Karpas-422 (cell line): ENCODE results near the gene SERPINA3. TPM values are rescaled to one million over a fixed set of nuclear protein-coding genes. Genes with fewer than 3 reads are reported as not detected.

Experiments
- DNase-seq: peaks from one replicate; pipeline ENCODE4 v3.0.0-alpha.2; 2015
- H2AFZ ChIP-seq: fragments of 200-600 bp; sonication (generic); 2 replicates; pipeline ENCODE4 v1.6.1; 2014; ENCODE audit warnings: antibody characterized with exemption, low read length, mixed read lengths
- H3K27ac ChIP-seq: fragments of 200-600 bp; sonication (generic); 2 replicates; pipeline ENCODE4 v1.5.1; 2014; ENCODE audit warnings: mild to moderate bottlenecking, low read length, moderate library complexity
- H3K27me3 ChIP-seq: fragments of 200-600 bp; sonication (generic); 2 replicates; pipeline ENCODE4 v1.6.1; 2014; ENCODE audit warnings: low read length, mixed read lengths
- H3K36me3 ChIP-seq: fragments of 200-600 bp; sonication (generic); 2 replicates; pipeline ENCODE4 v1.6.1; 2014; ENCODE audit warnings: low read length, mixed read lengths; ENCODE audit not compliant: insufficient read depth
- H3K4me1 ChIP-seq: fragments of 200-600 bp; sonication (generic); 2 replicates; pipeline ENCODE4 v1.6.1; 2014; ENCODE audit warnings: mild to moderate bottlenecking, low read length, mixed read lengths
- H3K4me2 ChIP-seq: fragments of 200-600 bp; sonication (generic); 2 replicates; pipeline ENCODE4 v1.6.1; 2014; ENCODE audit warnings: low read length, low read depth, mild to moderate bottlenecking; ENCODE audit not compliant: poor library complexity, severe bottlenecking
- H3K4me3 ChIP-seq: fragments of 200-600 bp; sonication (generic); 2 replicates; pipeline ENCODE4 v1.5.1; 2014; ENCODE audit warnings: mild to moderate bottlenecking, antibody characterized with exemption, low read length, mixed read lengths
- H3K79me2 ChIP-seq: fragments of 200-600 bp; sonication (generic); 2 replicates; pipeline ENCODE4 v1.6.1; 2014; ENCODE audit warnings: mild to moderate bottlenecking, low read length, mixed read lengths
- H3K9ac ChIP-seq: fragments of 200-600 bp; sonication (generic); 2 replicates; pipeline ENCODE4 v1.6.0; 2014; ENCODE audit warnings: low read length
- H3K9me2 ChIP-seq: fragments of 200-600 bp; sonication (generic), shearing (Covaris generic); replicated peaks from 2 replicates; pipeline ENCODE4 v1.6.0; 2014; ENCODE audit warnings: mild to moderate bottlenecking, low read length, moderate library complexity; ENCODE audit not compliant: insufficient read depth
- H3K9me3 ChIP-seq: fragments of 300-700, 200-600 bp; sonication (generic); 2 replicates; pipeline ENCODE4 v1.6.1; 2014; ENCODE audit warnings: low read length, mixed read lengths
- H4K20me1 ChIP-seq: fragments of 200-600 bp; sonication (generic); 2 replicates; pipeline ENCODE4 v1.6.1; 2014; ENCODE audit warnings: mild to moderate bottlenecking, antibody characterized with exemption, low read length, low read depth; ENCODE audit not compliant: insufficient read depth
- total RNA-seq: library from RNA; depleted of rRNA; stranded (reverse); fragments of >200 nt; shearing (Covaris generic); gene quantifications from 2 replicates; pipeline ENCODE4 v1.2.3, GENCODE V29; 2014; ENCODE audit warnings: low replicate concordance

Gene SERPINA3
- total RNA-seq, 1 experiment from 2014 or later = not detected

DNA sequence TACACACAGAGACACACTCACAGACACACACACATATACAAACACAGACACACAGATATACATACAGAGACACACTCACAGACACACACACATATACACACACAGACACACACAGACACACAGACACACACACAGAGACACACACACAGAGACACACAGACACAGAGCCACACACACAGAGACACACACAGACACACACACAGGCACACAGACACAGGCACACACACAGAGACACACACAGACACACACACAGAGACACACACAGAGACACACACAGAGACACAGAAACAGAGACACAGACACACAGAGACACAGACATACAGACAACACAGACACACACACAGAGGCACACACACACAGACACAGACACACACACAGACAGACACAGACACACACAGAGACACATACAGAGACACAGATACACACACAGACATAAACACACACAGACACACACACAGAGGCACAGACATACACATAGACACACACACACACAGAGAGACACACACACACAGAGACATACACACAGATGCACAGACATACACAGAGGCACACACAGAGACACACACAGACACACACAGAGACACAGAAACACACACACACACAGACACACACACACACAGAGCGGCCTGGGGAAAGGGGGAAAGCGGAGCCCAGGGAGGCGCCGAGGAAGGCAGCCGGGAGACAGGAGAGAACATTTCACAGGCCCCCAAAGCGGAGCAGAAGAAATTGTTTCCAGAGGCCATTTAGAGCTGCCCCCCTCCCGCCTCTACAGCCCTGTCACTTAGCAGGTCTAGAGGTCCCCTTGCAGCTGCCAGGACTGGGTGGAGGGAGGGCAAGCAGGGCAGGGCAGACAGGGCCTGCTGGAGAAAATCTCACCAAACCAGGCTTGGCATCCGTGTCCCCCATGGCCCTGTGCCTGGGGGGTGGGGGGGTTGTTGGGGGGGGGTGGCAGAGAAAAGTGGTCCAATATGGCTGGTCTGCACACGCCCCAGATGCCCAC is 38.9 kb downstream of the SERPINA3 start:
- Histone ChIP-seq H3K4me2 (no peak overlapping the region), H4K20me1 (no peaks in the 10 kb centered on the region), H3K9me3 (peaks cover 4% of the 10 kb centered on the region; the same call in 1 of the 2 replicates), H3K27me3 (no peaks in the 10 kb centered on the region; the same call in 1 of the 2 replicates), H3K36me3 (no peaks in the 10 kb centered on the region), H3K9me2 (no peaks in the 10 kb centered on the region), H2AFZ (no peak overlapping the region), H3K79me2 (no peaks in the 10 kb centered on the region), H3K4me1 (no peaks in the 10 kb centered on the region), H3K4me3 (no peak overlapping the region), H3K27ac (no peak overlapping the region), H3K9ac (no peak overlapping the region)
- no peak for DNase-seq

DNA sequence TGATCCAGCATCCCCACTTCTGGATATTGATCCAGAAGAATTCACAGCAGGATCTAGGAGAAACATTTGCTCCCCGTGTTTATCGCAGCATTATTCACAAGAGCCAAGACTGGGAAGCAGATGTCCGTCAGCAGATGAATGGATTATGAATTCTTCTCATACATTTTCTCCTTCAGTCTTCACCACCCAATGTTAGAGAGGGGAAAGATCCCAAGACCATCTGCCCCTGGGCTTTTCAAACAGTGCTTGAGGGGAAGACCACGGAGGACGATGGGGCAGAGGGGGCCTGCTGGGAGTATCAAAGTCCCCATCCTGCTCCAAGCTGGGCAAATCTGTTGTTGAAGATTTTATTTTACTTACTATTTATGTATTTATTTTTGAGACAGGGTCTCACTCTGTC is 41.1 kb downstream of the SERPINA3 start:
- DNase-seq = no peak
- H3K9ac ChIP-seq = no peak overlapping the region
- peaks cover 4% of the 10 kb centered on the region; the same call in 1 of the 2 replicates for H3K9me3 ChIP-seq
- H4K20me1 ChIP-seq = no peaks in the 10 kb centered on the region
- no peaks in the 10 kb centered on the region for H3K4me1 ChIP-seq
- no peaks in the 10 kb centered on the region for H3K79me2 ChIP-seq
- no peak overlapping the region for H3K4me3 ChIP-seq
- no peaks in the 10 kb centered on the region for H3K9me2 ChIP-seq
- H2AFZ ChIP-seq = no peak overlapping the region
- H3K4me2 ChIP-seq = no peak overlapping the region
- H3K27me3 ChIP-seq = no peaks in the 10 kb centered on the region
- no peaks in the 10 kb centered on the region for H3K36me3 ChIP-seq
- no peak overlapping the region for H3K27ac ChIP-seq

DNA sequence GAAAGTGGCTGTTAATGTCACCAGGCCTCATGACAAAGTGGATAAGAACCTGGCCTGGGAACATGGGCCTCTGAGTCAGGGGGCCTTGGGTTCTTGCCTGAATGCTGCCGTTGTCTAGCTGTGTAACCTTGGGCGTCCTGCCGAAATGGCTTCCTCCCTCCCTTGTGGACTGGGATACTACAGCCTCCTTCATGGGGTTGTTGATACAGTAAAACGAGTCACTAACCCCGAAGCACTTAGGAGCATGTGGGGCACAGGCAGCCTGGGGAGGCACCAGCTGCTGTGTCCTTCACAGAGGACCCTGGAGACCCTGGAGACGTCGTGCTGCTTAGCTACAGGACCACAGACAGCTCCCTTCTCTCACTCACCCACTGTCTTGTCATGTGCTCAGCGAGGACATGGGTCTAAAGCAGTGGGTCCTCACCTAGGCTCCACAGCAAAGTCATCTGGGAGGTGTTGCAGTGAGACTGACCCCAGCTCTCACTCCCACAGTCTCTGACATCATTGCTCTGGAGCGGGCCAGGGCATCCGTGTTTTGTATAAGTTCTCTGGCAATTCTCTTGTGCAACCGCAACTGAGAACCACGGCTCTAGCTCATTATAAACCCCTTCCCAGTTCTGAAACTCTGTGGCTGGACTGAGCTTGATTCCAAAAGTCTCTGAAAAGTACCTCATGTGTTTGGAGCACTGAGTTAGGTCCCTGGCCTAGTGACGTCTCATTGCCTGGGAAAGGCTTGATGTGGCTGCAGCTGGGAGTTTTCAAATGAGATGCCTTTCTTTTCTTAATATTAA is 42.1 kb downstream of the SERPINA3 start:
- no peak overlapping the region for H3K4me3 ChIP-seq
- H3K27me3 ChIP-seq = no peaks in the 10 kb centered on the region
- H3K4me2 ChIP-seq = no peak overlapping the region
- no peak overlapping the region for H2AFZ ChIP-seq
- no peaks in the 10 kb centered on the region for H3K79me2 ChIP-seq
- no peaks in the 10 kb centered on the region for H3K9me2 ChIP-seq
- no peaks in the 10 kb centered on the region for H4K20me1 ChIP-seq
- DNase-seq = no peak
- no peaks in the 10 kb centered on the region; the same call in 1 of the 2 replicates for H3K9me3 ChIP-seq
- H3K4me1 ChIP-seq = no peaks in the 10 kb centered on the region
- no peak overlapping the region for H3K9ac ChIP-seq
- H3K27ac ChIP-seq = no peak overlapping the region
- H3K36me3 ChIP-seq = no peaks in the 10 kb centered on the region

DNA sequence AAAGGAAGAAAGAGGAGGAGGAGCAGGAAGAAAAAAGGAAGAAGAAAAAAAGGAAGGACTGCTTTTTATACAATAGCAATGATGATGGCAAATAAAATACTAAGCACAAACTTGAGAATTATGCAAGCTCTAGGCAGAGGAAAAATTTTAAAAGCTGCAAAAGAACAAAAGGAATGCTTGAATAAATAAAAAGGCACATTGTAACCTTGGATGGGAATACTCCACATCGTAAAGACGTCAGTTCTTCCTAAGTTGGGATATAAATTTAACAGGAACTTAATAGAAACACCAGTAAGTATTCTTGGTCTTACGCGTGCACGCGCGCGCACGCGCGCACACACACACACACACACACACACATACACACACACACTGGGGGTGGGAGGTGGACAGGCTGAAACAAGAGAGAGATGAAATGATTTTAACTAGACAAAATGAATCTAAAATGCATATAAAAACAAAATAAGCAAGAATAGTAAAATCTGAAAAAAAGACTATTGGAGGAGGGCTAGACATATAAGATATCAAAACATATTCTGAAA is 43.0 kb downstream of the SERPINA3 start:
- Histone ChIP-seq H3K27ac (no peak overlapping the region), H3K4me2 (no peak overlapping the region), H4K20me1 (no peaks in the 10 kb centered on the region), H2AFZ (no peak overlapping the region), H3K9me2 (no peaks in the 10 kb centered on the region), H3K36me3 (no peaks in the 10 kb centered on the region), H3K27me3 (no peaks in the 10 kb centered on the region), H3K9me3 (no peaks in the 10 kb centered on the region), H3K9ac (no peak overlapping the region), H3K4me3 (no peak overlapping the region), H3K4me1 (no peaks in the 10 kb centered on the region), H3K79me2 (no peaks in the 10 kb centered on the region)
- no peak for DNase-seq

DNA sequence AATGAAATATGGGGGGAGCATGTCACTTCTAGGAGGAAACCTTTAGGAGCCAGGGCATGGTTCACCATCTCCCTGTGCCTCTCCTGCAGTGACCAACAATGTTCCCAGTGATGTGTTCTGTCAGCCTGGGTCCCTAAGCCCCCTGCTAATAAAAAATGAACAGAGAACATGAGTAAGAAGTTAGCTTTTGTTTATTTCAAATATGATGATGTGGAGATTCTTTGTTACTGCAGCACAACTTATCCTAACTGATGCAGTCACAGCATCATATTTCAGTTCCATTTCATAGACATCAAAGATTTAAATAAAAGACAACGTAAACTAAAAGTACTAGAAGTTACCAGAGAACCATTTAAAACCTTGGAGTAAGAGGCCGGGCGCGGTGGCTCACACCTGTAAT is 43.9 kb downstream of the SERPINA3 start:
- H3K79me2 ChIP-seq = no peaks in the 10 kb centered on the region
- H3K27ac ChIP-seq = no peak overlapping the region
- H3K9me3 ChIP-seq = no peaks in the 10 kb centered on the region
- no peaks in the 10 kb centered on the region for H3K27me3 ChIP-seq
- H4K20me1 ChIP-seq = no peaks in the 10 kb centered on the region
- H3K9me2 ChIP-seq = no peaks in the 10 kb centered on the region
- H2AFZ ChIP-seq = no peak overlapping the region
- no peak overlapping the region for H3K4me2 ChIP-seq
- no peaks in the 10 kb centered on the region for H3K4me1 ChIP-seq
- no peak overlapping the region for H3K4me3 ChIP-seq
- H3K9ac ChIP-seq = no peak overlapping the region
- no peaks in the 10 kb centered on the region for H3K36me3 ChIP-seq
- DNase-seq = no peak

DNA sequence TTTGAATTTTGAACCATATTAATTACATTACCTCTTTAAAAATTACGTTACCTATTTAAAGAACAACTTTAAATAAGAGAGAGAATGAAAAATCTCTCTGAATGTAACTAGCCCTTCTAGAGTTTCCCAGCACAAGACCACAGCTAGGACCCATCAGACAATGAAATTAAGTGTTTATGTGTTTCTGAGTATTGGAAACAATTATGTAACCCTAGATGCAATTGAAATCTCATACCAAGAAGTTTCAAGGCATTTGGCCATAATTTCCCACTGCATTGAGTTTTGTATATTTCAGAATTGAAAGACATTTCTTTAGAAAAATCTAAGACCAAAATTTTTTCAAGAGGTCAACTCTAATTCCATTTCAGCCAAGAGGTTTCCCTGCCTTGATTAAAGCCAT is 47.1 kb downstream of the SERPINA3 start:
- H4K20me1 ChIP-seq = no peaks in the 10 kb centered on the region

DNA sequence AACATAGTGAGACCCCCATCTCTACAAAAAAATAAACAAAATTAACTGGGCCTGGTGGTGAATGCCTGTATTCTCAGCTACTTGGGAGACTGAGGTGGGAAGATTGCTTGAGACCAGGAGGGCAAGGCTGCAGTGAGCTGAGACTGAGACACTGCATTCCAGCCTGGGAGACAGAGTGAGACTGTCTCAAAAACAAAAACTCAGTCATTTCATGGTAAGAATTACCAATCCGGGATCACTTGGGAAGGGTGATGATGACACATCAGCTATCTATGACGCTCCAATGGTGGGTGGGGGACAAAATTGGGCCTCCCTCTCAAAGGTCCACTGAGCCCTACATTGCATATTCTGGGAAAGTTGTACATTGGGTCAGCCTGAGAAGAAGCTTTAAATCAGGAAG is 47.7 kb downstream of the SERPINA3 start:
- no peak overlapping the region for H3K9ac ChIP-seq
- no peaks in the 10 kb centered on the region for H3K27me3 ChIP-seq
- H3K4me2 ChIP-seq = no peak overlapping the region
- H3K9me3 ChIP-seq = no peaks in the 10 kb centered on the region
- no peak for DNase-seq
- H2AFZ ChIP-seq = no peak overlapping the region
- H3K79me2 ChIP-seq = no peaks in the 10 kb centered on the region
- no peak overlapping the region for H3K4me3 ChIP-seq
- no peaks in the 10 kb centered on the region for H3K36me3 ChIP-seq
- H3K4me1 ChIP-seq = no peaks in the 10 kb centered on the region
- no peaks in the 10 kb centered on the region for H4K20me1 ChIP-seq
- H3K27ac ChIP-seq = no peak overlapping the region
- no peaks in the 10 kb centered on the region for H3K9me2 ChIP-seq

More for the DNA sequence above, 47.1 kb downstream of the SERPINA3 start:
- Histone ChIP-seq H3K36me3 (no peaks in the 10 kb centered on the region), H3K9ac (no peak overlapping the region), H3K4me1 (no peaks in the 10 kb centered on the region), H3K79me2 (no peaks in the 10 kb centered on the region), H3K9me3 (no peaks in the 10 kb centered on the region), H3K27ac (no peak overlapping the region), H3K4me2 (no peak overlapping the region), H3K4me3 (no peak overlapping the region), H2AFZ (no peak overlapping the region), H3K9me2 (no peaks in the 10 kb centered on the region), H3K27me3 (no peaks in the 10 kb centered on the region)
- no peak for DNase-seq
